Caco-2 (cell line): Measurements from ENCODE around the gene ISL2. TPM values are rescaled to one million over a fixed set of nuclear protein-coding genes. Genes with fewer than 3 reads are reported as not detected.

Source experiments
- BruUV-seq: library from RNA; stranded (reverse); fragments of 400-500 nt; replicated peaks from 2 replicates; lab custom pipeline; 2021; lab: Mats Ljungman, UMichigan
- CTCF ChIA-PET: fragments of 300-600 bp; sonication (Branson Sonifier 250); formaldehyde crosslinking; loops from one replicate; lab custom pipeline; 2022; ENCODE audit warnings: antibody characterized with exemption; lab: Charles Lee
- POLR2A ChIA-PET: fragments of 300-600 bp; sonication (Branson Sonifier 250); formaldehyde crosslinking; loops from one replicate; lab custom pipeline; 2022; ENCODE audit warnings: antibody characterized with exemption; lab: Charles Lee
- DNase-seq, 2 experiments: peaks; one replicate each; pipeline versions ENCODE4 v3.0.0 to v3.0.0-alpha.2; 2020 to 2022
- H3K27me3 ChIP-seq: replicated peaks from 2 replicates; pipeline ENCODE4 v1.6.0; 2011; ENCODE audit warnings: low read length; ENCODE audit not compliant: control insufficient read depth, insufficient read depth
- H3K36me3 ChIP-seq: 2 replicates; pipeline ENCODE4 v1.5.1; 2011; ENCODE audit warnings: low read length; ENCODE audit not compliant: control insufficient read depth, insufficient read depth
- H3K4me1 ChIP-seq: fragments of 250-450 bp; sonication (Bioruptor Pico); 2 replicates; pipeline ENCODE4 v1.5.1; 2020; ENCODE audit warnings: mild to moderate bottlenecking
- H3K4me3 ChIP-seq: 2 replicates; pipeline ENCODE4 v1.5.1; 2011; ENCODE audit warnings: low read depth, mild to moderate bottlenecking, control low read depth, low read length
- H3K9me3 ChIP-seq: fragments of 250-450 bp; sonication (Bioruptor Pico); 2 replicates; pipeline ENCODE4 v1.5.1; 2020; ENCODE audit warnings: mild to moderate bottlenecking, moderate library complexity
- H3K27ac Mint-ChIP-seq: one replicate; pipeline ENCODE4 v1.8.0; 2022; ENCODE audit warnings: mixed read lengths; ENCODE audit not compliant: unreplicated experiment
- H3K27me3 Mint-ChIP-seq: one replicate; pipeline ENCODE4 v1.8.0; 2022; ENCODE audit warnings: mixed read lengths; ENCODE audit not compliant: insufficient read depth, unreplicated experiment
- H3K36me3 Mint-ChIP-seq: one replicate; pipeline ENCODE4 v1.8.0; 2022; ENCODE audit warnings: mild to moderate bottlenecking, mixed read lengths; ENCODE audit not compliant: insufficient read depth, unreplicated experiment
- H3K4me1 Mint-ChIP-seq: one replicate; pipeline ENCODE4 v1.8.0; 2022; ENCODE audit warnings: low read depth, mixed read lengths; ENCODE audit not compliant: unreplicated experiment
- H3K4me3 Mint-ChIP-seq: one replicate; pipeline ENCODE4 v1.8.0; 2022; ENCODE audit warnings: mild to moderate bottlenecking, moderate library complexity, mixed read lengths; ENCODE audit not compliant: unreplicated experiment
- H3K9me3 Mint-ChIP-seq: one replicate; pipeline ENCODE4 v1.8.0; 2022; ENCODE audit warnings: mixed read lengths; ENCODE audit not compliant: unreplicated experiment
- CTCF ChIP-seq, 2 experiments: fragments of 200-600 bp in 1 of 2; IDR thresholded peaks; 1 replicate in 1 of 2; 2 replicates in 1 of 2; pipeline versions ENCODE4 v1.5.1 to v1.8.0; 2011 to 2022; ENCODE audit warnings: antibody characterized with exemption in 1 of 2, control low read depth in 1 of 2, inconsistent platforms in 1 of 2, low read depth in 1 of 2, low read length in 1 of 2, mild to moderate bottlenecking in 1 of 2, moderate library complexity in 1 of 2; ENCODE audit not compliant: insufficient read depth in 1 of 2, severe bottlenecking in 1 of 2, unreplicated experiment in 1 of 2
- intact Hi-C: fragments of 100-400 bp; cut with micrococcal nuclease; formaldehyde crosslinking; loops from one replicate; pipeline ENCODE4 v1.10.0; 2022; ENCODE audit not compliant: unreplicated experiment
- total RNA-seq: library from RNA; stranded (reverse); gene quantifications from 2 replicates; pipeline ENCODE4 v1.2.3, GENCODE V29; 2022

Gene ISL2
- total RNA-seq, 1 experiment from 2014 or later = 11.0 TPM

- no peak for TF ChIP-seq CTCF (IDR thresholded peaks at IDR 0.05; ENCODE audit: insufficient read depth in 1 of 2, low read depth in 1 of 2, low read length in 1 of 2, severe bottlenecking in 1 of 2, unreplicated experiment in 1 of 2)
- POLR2A ChIA-PET = interaction anchor here (0.6 to 2.7 kb wide), 9 partner anchors 9 to 244 kb away, joined by 3 to 29 read pairs (median 5); partner anchors contain the start of gene ISL2
- peaks cover 23% of the 10 kb centered on the region for H3K36me3 Mint-ChIP-seq
- Histone ChIP-seq H3K27me3 (no peaks in the 10 kb centered on the region), H3K4me1 (peaks cover 12% of the 10 kb centered on the region), H3K36me3 (no peaks in the 10 kb centered on the region), H3K4me3 (no peak overlapping the region), H3K9me3 (no peaks in the 10 kb centered on the region)
- CTCF ChIA-PET = interaction anchor here (1.8 to 2.0 kb wide), 2 partner anchors 9 to 11 kb away, joined by 6 to 11 read pairs; partner anchors contain the start of gene ISL2
- peak overlapping the region; percentile 87 for H3K27ac Mint-ChIP-seq
- intact Hi-C loops = no loop called here
- peaks cover 9% of the 10 kb centered on the region for H3K4me1 Mint-ChIP-seq
- BruUV-seq = TSS peak; percentile 31
- H3K27me3 Mint-ChIP-seq = no peaks in the 10 kb centered on the region
- H3K4me3 Mint-ChIP-seq = peak overlapping the region; percentile 87
- DNase-seq = no peak
- H3K9me3 Mint-ChIP-seq = no peaks in the 10 kb centered on the region
These were observed 8.5 kb downstream of the ISL2 start for GRCh38 chr15:76344893-76345582.

GRCh38 chr15:76345583-76345879, 9.0 kb downstream of the ISL2 start:
- Histone ChIP-seq H3K4me3 (peak overlapping the region; percentile 75), H3K9me3 (no peaks in the 10 kb centered on the region), H3K27me3 (no peaks in the 10 kb centered on the region), H3K36me3 (no peaks in the 10 kb centered on the region), H3K4me1 (peaks cover 12% of the 10 kb centered on the region)
- peak overlapping the region; percentile 87 for H3K27ac Mint-ChIP-seq
- H3K4me3 Mint-ChIP-seq = peak overlapping the region; percentile 87
- H3K4me1 Mint-ChIP-seq = peaks cover 9% of the 10 kb centered on the region
- H3K36me3 Mint-ChIP-seq = peaks cover 18% of the 10 kb centered on the region
- POLR2A ChIA-PET = interaction anchor here (0.6 to 2.7 kb wide), 9 partner anchors 8 to 244 kb away, joined by 3 to 29 read pairs (median 5); partner anchors contain the start of gene ISL2
- intact Hi-C loops = no loop called here
- no peak for TF ChIP-seq CTCF (IDR thresholded peaks at IDR 0.05; ENCODE audit: insufficient read depth in 1 of 2, low read depth in 1 of 2, low read length in 1 of 2, severe bottlenecking in 1 of 2, unreplicated experiment in 1 of 2)
- no peaks in the 10 kb centered on the region for H3K9me3 Mint-ChIP-seq
- CTCF ChIA-PET = interaction anchor here (0.7 to 2.0 kb wide), 3 partner anchors 9 to 11 kb away, joined by 3 to 11 read pairs (median 6); partner anchors contain the start of gene ISL2
- no peak for DNase-seq
- no TSS peak for BruUV-seq
- H3K27me3 Mint-ChIP-seq = no peaks in the 10 kb centered on the region

- POLR2A ChIA-PET = interaction anchor here (0.6 to 2.7 kb wide), 10 partner anchors 8 to 442 kb away, joined by 3 to 29 read pairs (median 6); partner anchors contain the start of gene ISL2
- Mint-ChIP-seq H3K9me3 (no peaks in the 10 kb centered on the region), H3K4me1 (peaks cover 9% of the 10 kb centered on the region), H3K4me3 (peak overlapping the region; percentile 87), H3K27me3 (no peaks in the 10 kb centered on the region), H3K27ac (peak overlapping the region; percentile 87), H3K36me3 (peaks cover 14% of the 10 kb centered on the region)
- Histone ChIP-seq H3K27me3 (no peaks in the 10 kb centered on the region), H3K4me3 (peak overlapping the region; percentile 75), H3K9me3 (no peaks in the 10 kb centered on the region), H3K36me3 (no peaks in the 10 kb centered on the region), H3K4me1 (peaks cover 12% of the 10 kb centered on the region)
- CTCF ChIA-PET = interaction anchor here (0.7 to 2.0 kb wide), 3 partner anchors 9 to 12 kb away, joined by 3 to 11 read pairs (median 6); partner anchors contain the start of gene ISL2
- DNase-seq = peak; percentile 67 to 70
- no peak for TF ChIP-seq CTCF (IDR thresholded peaks at IDR 0.05; ENCODE audit: insufficient read depth in 1 of 2, low read depth in 1 of 2, low read length in 1 of 2, severe bottlenecking in 1 of 2, unreplicated experiment in 1 of 2)
- intact Hi-C loops = no loop called here
- BruUV-seq = TSS peak; percentile 33
These were observed 9.5 kb downstream of the ISL2 start for GRCh38 chr15:76345880-76346668.
